ENCODE data around the gene LMO1.

Gene LMO1

GRCh38 chr11:8263769-8264410 is at the start of gene LMO1:
TSS of gene LMO1 (minus strand) at chr11:8263878. CDS start at chr11:8263362, 516 bp downstream.
- peak; percentile 79 for FAIRE-seq

- FAIRE-seq = no peak
Measured at GRCh38 chr11:8312986-8313385, 49.3 kb upstream of the LMO1 start.

GRCh38 chr11:8311366-8311765 is 47.7 kb upstream of the LMO1 start:
- no peak for FAIRE-seq

GRCh38 chr11:8310743-8311298 is 47.1 kb upstream of the LMO1 start:
- no peak for FAIRE-seq

GRCh38 chr11:8309862-8310261 is 46.2 kb upstream of the LMO1 start:
- peak; percentile 82 for FAIRE-seq

GRCh38 chr11:8309311-8309710 is 45.6 kb upstream of the LMO1 start:
- FAIRE-seq = no peak

GRCh38 chr11:8307601-8308000 is 43.9 kb upstream of the LMO1 start:
- FAIRE-seq = no peak

GRCh38 chr11:8301622-8302021 is 37.9 kb upstream of the LMO1 start:
- no peak for FAIRE-seq

- FAIRE-seq = no peak
Measured at GRCh38 chr11:8298801-8299786, 35.4 kb upstream of the LMO1 start.

GRCh38 chr11:8297781-8298440 is 34.2 kb upstream of the LMO1 start:
- FAIRE-seq = no peak

- no peak for FAIRE-seq
Measured at GRCh38 chr11:8296872-8297271, 33.2 kb upstream of the LMO1 start.

- no peak for FAIRE-seq
Measured at GRCh38 chr11:8296038-8296649, 32.5 kb upstream of the LMO1 start.

- no peak for FAIRE-seq
Measured at GRCh38 chr11:8294251-8294935, 30.7 kb upstream of the LMO1 start.

- FAIRE-seq = no peak
Measured at GRCh38 chr11:8293171-8293570, 29.5 kb upstream of the LMO1 start.

- no peak for FAIRE-seq
Measured at GRCh38 chr11:8292351-8292750, 28.7 kb upstream of the LMO1 start.

- no peak for FAIRE-seq
Measured at GRCh38 chr11:8291421-8292350, 28.0 kb upstream of the LMO1 start.

- FAIRE-seq = peak; percentile 53
Measured at GRCh38 chr11:8290081-8290810, 26.6 kb upstream of the LMO1 start.

GRCh38 chr11:8289492-8289918 is 25.8 kb upstream of the LMO1 start:
- peak; percentile 89 for FAIRE-seq

- FAIRE-seq = no peak
Measured at GRCh38 chr11:8288824-8289491, 25.3 kb upstream of the LMO1 start.

All from islet of Langerhans (tissue), 1 donor.